ENCODE data around the gene DLX5.

DLX5 gene

DNA sequence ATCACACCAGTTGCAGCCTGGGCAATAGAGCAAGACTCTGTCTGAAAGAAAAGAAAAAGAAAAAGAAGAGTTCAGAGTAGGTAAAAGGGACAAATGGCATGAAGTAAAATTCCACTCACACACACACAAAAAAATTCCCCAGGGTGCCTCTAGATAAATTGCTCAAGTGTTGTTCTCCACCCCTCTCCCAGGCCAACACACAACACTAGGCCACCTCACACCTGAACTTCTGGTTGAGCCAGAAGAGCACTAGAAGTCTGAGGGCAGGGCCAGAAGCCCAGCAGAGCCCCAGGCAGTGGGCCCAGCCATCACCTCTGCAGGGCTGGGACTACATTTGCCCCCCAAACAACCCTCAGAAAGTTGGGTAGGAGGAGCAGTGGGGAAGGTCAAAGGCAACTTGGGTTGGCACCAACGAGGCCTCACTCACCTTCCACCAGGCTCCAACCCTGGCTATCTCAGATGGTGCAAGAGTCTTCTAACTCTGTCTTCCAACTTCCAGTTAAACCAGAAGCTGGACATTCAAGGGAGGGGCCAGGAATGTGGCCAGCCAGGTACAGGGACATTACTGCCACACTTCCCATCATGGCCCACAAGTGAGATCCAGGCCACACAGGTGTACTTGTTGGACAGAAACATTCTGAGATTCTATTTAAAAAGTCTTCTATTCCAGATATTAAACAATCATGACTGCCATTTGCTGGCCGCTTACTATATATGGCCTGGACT, 44.9 kb downstream of the DLX5 start:
- Histone ChIP-seq H3K36me3 (replicated peaks in 1 of 2; ENCODE audit: control insufficient read depth in 2 of 2, insufficient read depth in 2 of 2, low read length in 2 of 2) (no peaks in the 10 kb centered on the region), H3K23ac (ENCODE audit: low read depth, low read length, poor library complexity) (no peak overlapping the region), H2BK120ac (ENCODE audit: low read depth, low read length) (no peak overlapping the region), H2AK5ac (ENCODE audit: low read depth, low read length) (no peak overlapping the region), H3K27ac (replicated peaks; ENCODE audit: low read length) (no peak overlapping the region), H2BK12ac (ENCODE audit: low read length) (no peak overlapping the region), H3K18ac (ENCODE audit: low read length) (no peak overlapping the region), H3K4me3 (ENCODE audit: low read length in 2 of 2) (peak overlapping the region in 1 of 2 donors; percentile 60), H2AFZ (ENCODE audit: low read length) (no peak overlapping the region), H3K4ac (ENCODE audit: low read length) (no peak overlapping the region), H3K27me3 (ENCODE audit: control insufficient read depth in 3 of 3, insufficient read depth in 3 of 3, low read depth in 1 of 3, low read length in 3 of 3) (no peaks in the 10 kb centered on the region), H3K4me2 (ENCODE audit: insufficient read depth, low read length, poor library complexity, severe bottlenecking) (no peak overlapping the region), H2BK5ac (ENCODE audit: low read length) (no peak overlapping the region), H4K8ac (ENCODE audit: low read depth, low read length) (no peak overlapping the region), H3K9ac (ENCODE audit: low read depth, low read length, poor library complexity) (no peak overlapping the region), H4K91ac (ENCODE audit: low read depth, low read length, poor library complexity) (no peak overlapping the region), H3K79me1 (ENCODE audit: low read depth, low read length) (no peaks in the 10 kb centered on the region), H3K14ac (ENCODE audit: low read length) (no peak overlapping the region), H3K9me3 (replicated peaks in 1 of 2; ENCODE audit: control insufficient read depth in 2 of 2, insufficient read depth in 1 of 2, low read depth in 1 of 2, low read length in 2 of 2) (no peaks in the 10 kb centered on the region), H2BK15ac (ENCODE audit: low read length) (no peak overlapping the region), H3K4me1 (ENCODE audit: control insufficient read depth in 2 of 2, insufficient read depth in 1 of 2, low read depth in 1 of 2, low read length in 2 of 2) (no peaks in the 10 kb centered on the region)
- no CpG with 5 or more reads among the region's 2 CpGs for WGBS, 2 donors (ENCODE audit: extremely low coverage in 2 of 2, insufficient read length in 2 of 2, insufficient replicate concordance in 1 of 2)
- DNase-seq (ENCODE audit: low spot score), result no peak

DNA sequence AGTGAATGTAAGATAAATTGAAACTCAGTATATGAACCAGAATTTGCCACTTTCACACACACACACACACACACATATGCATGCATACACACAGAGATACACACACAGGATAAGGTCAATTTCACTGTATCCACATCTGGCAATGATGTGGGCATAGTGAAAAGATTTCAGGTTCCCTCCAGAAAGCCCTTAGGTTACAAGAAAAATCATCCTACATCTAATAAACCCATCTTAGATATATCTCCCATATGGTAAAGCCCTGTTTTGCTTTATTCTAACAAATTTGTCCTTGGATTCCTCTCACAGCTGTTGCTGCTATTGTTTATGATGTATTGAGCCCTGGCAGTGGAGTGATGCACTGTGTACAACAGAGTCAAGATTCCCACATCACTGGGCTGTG, 47.2 kb downstream of the DLX5 start:
- Histone ChIP-seq H3K9me3 (replicated peaks in 1 of 2; ENCODE audit: control insufficient read depth in 2 of 2, insufficient read depth in 1 of 2, low read depth in 1 of 2, low read length in 2 of 2) (no peaks in the 10 kb centered on the region), H3K4ac (ENCODE audit: low read length) (no peak overlapping the region), H3K4me1 (ENCODE audit: control insufficient read depth in 2 of 2, insufficient read depth in 1 of 2, low read depth in 1 of 2, low read length in 2 of 2) (no peaks in the 10 kb centered on the region), H3K9ac (ENCODE audit: low read depth, low read length, poor library complexity) (no peak overlapping the region), H3K4me2 (ENCODE audit: insufficient read depth, low read length, poor library complexity, severe bottlenecking) (no peak overlapping the region), H2BK15ac (ENCODE audit: low read length) (no peak overlapping the region), H3K79me1 (ENCODE audit: low read depth, low read length) (no peaks in the 10 kb centered on the region), H2AFZ (ENCODE audit: low read length) (no peak overlapping the region), H3K23ac (ENCODE audit: low read depth, low read length, poor library complexity) (no peak overlapping the region), H4K8ac (ENCODE audit: low read depth, low read length) (no peak overlapping the region), H2AK5ac (ENCODE audit: low read depth, low read length) (no peak overlapping the region), H3K4me3 (ENCODE audit: low read length in 2 of 2) (no peak overlapping the region), H2BK12ac (ENCODE audit: low read length) (no peak overlapping the region), H2BK5ac (ENCODE audit: low read length) (no peak overlapping the region), H3K14ac (ENCODE audit: low read length) (no peak overlapping the region), H3K27me3 (ENCODE audit: control insufficient read depth in 3 of 3, insufficient read depth in 3 of 3, low read depth in 1 of 3, low read length in 3 of 3) (no peaks in the 10 kb centered on the region), H2BK120ac (ENCODE audit: low read depth, low read length) (no peak overlapping the region), H4K91ac (ENCODE audit: low read depth, low read length, poor library complexity) (no peak overlapping the region), H3K18ac (ENCODE audit: low read length) (no peak overlapping the region), H3K36me3 (replicated peaks in 1 of 2; ENCODE audit: control insufficient read depth in 2 of 2, insufficient read depth in 2 of 2, low read length in 2 of 2) (no peaks in the 10 kb centered on the region), H3K27ac (replicated peaks; ENCODE audit: low read length) (no peak overlapping the region)
- DNase-seq (ENCODE audit: low spot score), result no peak

DNA sequence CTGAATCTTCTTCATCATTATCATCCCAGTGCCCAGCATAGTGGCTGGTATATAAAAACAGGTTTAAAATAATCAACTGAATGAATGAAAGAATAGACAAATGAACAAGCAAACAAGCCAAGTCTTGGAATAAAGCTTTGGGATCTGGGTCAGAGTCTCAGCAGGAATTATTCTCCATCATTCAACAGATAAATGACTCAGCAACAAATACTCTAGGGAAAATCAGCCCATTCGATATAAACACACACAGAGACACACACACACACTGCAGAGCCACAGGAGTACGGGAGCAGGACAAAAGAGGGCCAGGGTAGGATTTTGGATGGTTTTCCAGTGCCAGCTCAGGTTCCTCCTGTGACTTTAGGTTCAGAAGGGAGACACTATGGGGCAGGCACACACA, 48.5 kb downstream of the DLX5 start:
- WGBS, 2 donors (ENCODE audit: extremely low coverage in 2 of 2, insufficient read length in 2 of 2, insufficient replicate concordance in 1 of 2), result no CpG with 5 or more reads among the region's 2 CpGs
- Histone ChIP-seq H3K23ac (ENCODE audit: low read depth, low read length, poor library complexity) (no peak overlapping the region), H3K36me3 (replicated peaks in 1 of 2; ENCODE audit: control insufficient read depth in 2 of 2, insufficient read depth in 2 of 2, low read length in 2 of 2) (no peaks in the 10 kb centered on the region), H2BK12ac (ENCODE audit: low read length) (no peak overlapping the region), H3K18ac (ENCODE audit: low read length) (no peak overlapping the region), H3K79me1 (ENCODE audit: low read depth, low read length) (no peaks in the 10 kb centered on the region), H2BK120ac (ENCODE audit: low read depth, low read length) (no peak overlapping the region), H4K8ac (ENCODE audit: low read depth, low read length) (no peak overlapping the region), H3K4ac (ENCODE audit: low read length) (no peak overlapping the region), H2AFZ (ENCODE audit: low read length) (no peak overlapping the region), H2AK5ac (ENCODE audit: low read depth, low read length) (no peak overlapping the region), H4K91ac (ENCODE audit: low read depth, low read length, poor library complexity) (no peak overlapping the region), H3K4me2 (ENCODE audit: insufficient read depth, low read length, poor library complexity, severe bottlenecking) (no peak overlapping the region), H3K27ac (replicated peaks; ENCODE audit: low read length) (no peak overlapping the region), H3K9me3 (replicated peaks in 1 of 2; ENCODE audit: control insufficient read depth in 2 of 2, insufficient read depth in 1 of 2, low read depth in 1 of 2, low read length in 2 of 2) (no peaks in the 10 kb centered on the region), H3K14ac (ENCODE audit: low read length) (no peak overlapping the region), H2BK15ac (ENCODE audit: low read length) (no peak overlapping the region), H3K4me3 (ENCODE audit: low read length in 2 of 2) (no peak overlapping the region), H3K9ac (ENCODE audit: low read depth, low read length, poor library complexity) (no peak overlapping the region), H2BK5ac (ENCODE audit: low read length) (no peak overlapping the region), H3K4me1 (ENCODE audit: control insufficient read depth in 2 of 2, insufficient read depth in 1 of 2, low read depth in 1 of 2, low read length in 2 of 2) (no peaks in the 10 kb centered on the region), H3K27me3 (ENCODE audit: control insufficient read depth in 3 of 3, insufficient read depth in 3 of 3, low read depth in 1 of 3, low read length in 3 of 3) (no peaks in the 10 kb centered on the region)
- DNase-seq (ENCODE audit: low spot score), result no peak

DNA sequence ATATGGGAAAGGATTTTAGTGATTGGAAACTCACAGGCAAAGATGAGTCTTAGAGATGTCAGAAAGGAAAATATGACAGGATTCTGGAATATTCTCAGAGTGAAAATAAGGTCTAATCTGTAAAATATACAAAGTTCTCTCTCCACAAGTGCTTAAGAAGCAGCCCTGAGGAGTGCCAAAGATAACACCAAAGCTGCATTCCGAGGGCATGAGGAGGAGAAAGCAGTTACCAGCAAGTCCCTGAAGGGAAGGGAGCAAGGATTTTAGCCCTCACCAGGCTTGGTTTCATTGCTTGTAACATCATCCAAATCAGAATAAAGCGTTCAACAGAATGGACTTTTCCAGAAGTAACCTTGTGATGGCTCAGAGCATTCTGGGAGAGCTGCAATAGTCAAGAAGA, 50.6 kb downstream of the DLX5 start:
- no peak overlapping the region for H2BK15ac ChIP-seq (ENCODE audit: low read length)
- no peak overlapping the region for H3K14ac ChIP-seq (ENCODE audit: low read length)
- H2AFZ ChIP-seq (ENCODE audit: low read length), result no peak overlapping the region
- no peak overlapping the region for H3K4me2 ChIP-seq (ENCODE audit: insufficient read depth, low read length, poor library complexity, severe bottlenecking)
- no peaks in the 10 kb centered on the region for H3K79me1 ChIP-seq (ENCODE audit: low read depth, low read length)
- no CpG with 5 or more reads among the region's 2 CpGs for WGBS, 2 donors (ENCODE audit: extremely low coverage in 2 of 2, insufficient read length in 2 of 2, insufficient replicate concordance in 1 of 2)
- no peak overlapping the region for H4K91ac ChIP-seq (ENCODE audit: low read depth, low read length, poor library complexity)
- H3K23ac ChIP-seq (ENCODE audit: low read depth, low read length, poor library complexity), result no peak overlapping the region
- H3K36me3 ChIP-seq (replicated peaks in 1 of 2; ENCODE audit: control insufficient read depth in 2 of 2, insufficient read depth in 2 of 2, low read length in 2 of 2), result no peaks in the 10 kb centered on the region
- H3K4me3 ChIP-seq (ENCODE audit: low read length in 2 of 2), result no peak overlapping the region
- H3K27ac ChIP-seq (replicated peaks; ENCODE audit: low read length), result no peak overlapping the region
- no peak overlapping the region for H3K18ac ChIP-seq (ENCODE audit: low read length)
- no peak overlapping the region for H2BK5ac ChIP-seq (ENCODE audit: low read length)
- H3K4me1 ChIP-seq (ENCODE audit: control insufficient read depth in 2 of 2, insufficient read depth in 1 of 2, low read depth in 1 of 2, low read length in 2 of 2), result no peaks in the 10 kb centered on the region
- no peak overlapping the region for H2AK5ac ChIP-seq (ENCODE audit: low read depth, low read length)
- H3K9me3 ChIP-seq (replicated peaks in 1 of 2; ENCODE audit: control insufficient read depth in 2 of 2, insufficient read depth in 1 of 2, low read depth in 1 of 2, low read length in 2 of 2), result no peaks in the 10 kb centered on the region
- no peak overlapping the region for H3K4ac ChIP-seq (ENCODE audit: low read length)
- H2BK120ac ChIP-seq (ENCODE audit: low read depth, low read length), result no peak overlapping the region
- H4K8ac ChIP-seq (ENCODE audit: low read depth, low read length), result no peak overlapping the region
- H3K9ac ChIP-seq (ENCODE audit: low read depth, low read length, poor library complexity), result no peak overlapping the region
- DNase-seq (ENCODE audit: low spot score), result no peak
- no peak overlapping the region for H2BK12ac ChIP-seq (ENCODE audit: low read length)
- H3K27me3 ChIP-seq (ENCODE audit: control insufficient read depth in 3 of 3, insufficient read depth in 3 of 3, low read depth in 1 of 3, low read length in 3 of 3), result no peaks in the 10 kb centered on the region

Measured in neuronal stem cell (in vitro differentiated cells).